ENCODE data around the gene PLD5. TPM values are rescaled to one million over a fixed set of nuclear protein-coding genes. Genes with fewer than 3 reads are reported as not detected.
"Not testable (repeated sequence)": the region's sequence is repeated elsewhere in the genome, so short reads cannot be mapped to it uniquely, and the experiment has no call there.

PLD5 gene
- total and polyA plus RNA-seq, 7 experiments from 2014 or later, result not detected

- peaks cover 0 to 22% (median 11%) of the 10 kb centered on the region in 5 donors for H3K27me3 Mint-ChIP-seq
- H3K4me3 Mint-ChIP-seq, result no peak overlapping the region
- H3K4me3 ChIP-seq (ENCODE audit: low read length), result no peak overlapping the region
- no peaks in the 10 kb centered on the region for H3K4me1 ChIP-seq (ENCODE audit: control insufficient read depth in 2 of 2, insufficient read depth in 2 of 2, low read length in 2 of 2)
- H3K36me3 ChIP-seq (ENCODE audit: control insufficient read depth in 2 of 3, insufficient read depth in 3 of 3, low read length in 3 of 3), result no peaks in the 10 kb centered on the region
- no peak for ATAC-seq
- intact Hi-C loops (cut with micrococcal nuclease), result no loop called here
- H3K36me3 Mint-ChIP-seq, result no peaks in the 10 kb centered on the region
- H3K27ac ChIP-seq (ENCODE audit: low read depth, low read length), result no peak overlapping the region
- no peaks in the 10 kb centered on the region for H3K4me1 Mint-ChIP-seq
- peaks cover 0 to 21% (median 4%) of the 10 kb centered on the region in 11 donors for H3K9me3 Mint-ChIP-seq
- H3K9me3 ChIP-seq (ENCODE audit: control insufficient read depth in 2 of 3, low read length in 3 of 3), result peaks cover 0 to 4% (median 0%) of the 10 kb centered on the region in 3 experiments
- H3K27ac Mint-ChIP-seq, result no peak overlapping the region
- POLR2A ChIA-PET, result no interaction called here
- DNase-seq, result no peak
- no peaks in the 10 kb centered on the region for H3K27me3 ChIP-seq (ENCODE audit: control insufficient read depth in 2 of 2, insufficient read depth in 2 of 2, low read length in 2 of 2)
- CTCF ChIA-PET, result no interaction called here
These were observed 312.1 kb downstream of the PLD5 start for GRCh38 chr1:242212401-242212800.

DNA sequence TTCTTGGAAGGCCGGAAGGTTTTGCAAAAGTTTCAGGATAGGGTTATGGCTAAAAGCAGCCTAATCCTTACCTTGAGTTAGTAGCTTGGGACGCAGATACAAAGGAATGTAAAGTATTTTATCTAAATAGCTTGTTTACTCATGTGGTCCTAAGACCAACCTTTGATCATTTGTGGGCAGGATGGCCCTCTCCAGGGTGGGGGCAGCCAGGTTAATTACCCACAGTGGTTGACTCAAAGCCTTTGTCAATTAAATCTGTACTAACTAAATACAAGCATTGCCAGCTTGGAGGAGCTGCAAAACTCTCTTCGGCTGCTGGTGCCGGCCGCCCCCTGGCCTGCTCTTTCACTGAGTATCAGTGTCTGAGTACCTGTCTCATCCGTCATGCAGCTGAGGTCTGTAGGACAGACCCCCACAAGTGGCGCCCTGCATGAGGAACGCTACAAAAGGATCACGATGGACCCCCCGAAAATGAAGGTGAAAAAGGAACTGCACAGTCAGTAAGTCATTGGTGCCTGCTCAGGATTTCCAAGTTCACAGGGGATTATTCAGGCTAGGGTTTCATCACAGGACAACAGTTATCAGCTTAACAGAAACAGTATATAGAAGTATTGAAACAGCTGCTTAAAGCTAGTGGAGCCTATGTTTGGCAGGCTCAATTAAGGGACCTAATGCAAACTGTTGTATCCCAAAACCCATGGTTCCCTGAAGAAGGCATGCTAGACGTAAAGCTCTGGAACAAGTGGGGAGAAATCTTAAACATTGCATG lies 313.1 kb downstream of the PLD5 start:
- Mint-ChIP-seq H3K4me1 (no peaks in the 10 kb centered on the region), H3K27me3 (peaks cover 0 to 26% (median 13%) of the 10 kb centered on the region in 5 donors), H3K9me3 (peaks cover 0 to 12% (median 4%) of the 10 kb centered on the region in 11 donors), H3K4me3 (no peak overlapping the region), H3K27ac (no peak overlapping the region), H3K36me3 (no peaks in the 10 kb centered on the region)
- ChIA-PET CTCF (no interaction called here), POLR2A (no interaction called here)
- no peaks in the 10 kb centered on the region for H3K36me3 ChIP-seq (ENCODE audit: control insufficient read depth in 2 of 3, insufficient read depth in 3 of 3, low read length in 3 of 3)
- DNase-seq (no peak), ATAC-seq (no peak)
- H3K9me3 ChIP-seq (ENCODE audit: control insufficient read depth in 2 of 3, low read length in 3 of 3), result peaks cover 0 to 1% (median 0%) of the 10 kb centered on the region in 3 experiments
- no peaks in the 10 kb centered on the region for H3K27me3 ChIP-seq (ENCODE audit: control insufficient read depth in 2 of 2, insufficient read depth in 2 of 2, low read length in 2 of 2)
- intact Hi-C loops (cut with micrococcal nuclease), result no loop called here
- H3K4me3 ChIP-seq (ENCODE audit: low read length), result no peak overlapping the region
- H3K27ac ChIP-seq (ENCODE audit: low read depth, low read length), result no peak overlapping the region
- no peaks in the 10 kb centered on the region for H3K4me1 ChIP-seq (ENCODE audit: control insufficient read depth in 2 of 2, insufficient read depth in 2 of 2, low read length in 2 of 2)

GRCh38 chr1:242210316-242210715 lies 314.2 kb downstream of the PLD5 start:
- H3K4me1 Mint-ChIP-seq; ATAC-seq; DNase-seq; H3K9me3 ChIP-seq (ENCODE audit: control insufficient read depth in 2 of 3, low read length in 3 of 3); H3K4me3 Mint-ChIP-seq; H3K27ac ChIP-seq (ENCODE audit: low read depth, low read length); intact Hi-C loops (cut with micrococcal nuclease); CTCF ChIA-PET; H3K27me3 ChIP-seq (ENCODE audit: control insufficient read depth in 2 of 2, insufficient read depth in 2 of 2, low read length in 2 of 2); POLR2A ChIA-PET; H3K4me1 ChIP-seq (ENCODE audit: control insufficient read depth in 2 of 2, insufficient read depth in 2 of 2, low read length in 2 of 2); H3K36me3 ChIP-seq (ENCODE audit: control insufficient read depth in 2 of 3, insufficient read depth in 3 of 3, low read length in 3 of 3); H3K27ac Mint-ChIP-seq; H3K4me3 ChIP-seq (ENCODE audit: low read length); H3K36me3 Mint-ChIP-seq: not testable (repeated sequence)
- H3K27me3 Mint-ChIP-seq, result peaks cover 0 to 26% (median 13%) of the 10 kb centered on the region in 5 donors
- H3K9me3 Mint-ChIP-seq, result peaks cover 0 to 12% (median under 1%) of the 10 kb centered on the region in 11 donors

DNA sequence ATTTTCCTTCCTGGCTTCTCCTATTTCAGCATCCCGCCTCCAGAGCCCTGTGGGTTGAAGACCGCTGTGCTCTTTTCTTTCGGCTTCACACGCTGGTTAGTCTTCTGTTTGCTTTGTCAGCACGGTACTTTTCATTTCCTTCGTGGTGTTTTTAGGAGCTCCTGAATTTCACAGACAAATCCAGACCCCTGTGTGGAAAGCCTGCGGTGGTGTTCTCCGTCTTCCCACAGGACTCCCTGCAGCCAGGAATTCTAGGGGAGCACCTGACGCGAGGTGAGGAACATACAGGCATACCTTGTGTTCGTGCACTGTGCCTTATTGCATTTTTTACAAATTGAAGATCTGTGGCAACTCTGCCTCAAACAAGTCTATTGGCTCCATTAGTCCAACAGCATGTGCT lies 315.4 kb downstream of the PLD5 start:
- ChIA-PET CTCF (no interaction called here), POLR2A (no interaction called here)
- DNase-seq, result no peak
- Histone ChIP-seq H3K4me3 (ENCODE audit: low read length) (no peak overlapping the region), H3K9me3 (ENCODE audit: control insufficient read depth in 2 of 3, low read length in 3 of 3) (no peaks in the 10 kb centered on the region), H3K27ac (ENCODE audit: low read depth, low read length) (no peak overlapping the region), H3K36me3 (ENCODE audit: control insufficient read depth in 2 of 3, insufficient read depth in 3 of 3, low read length in 3 of 3) (no peaks in the 10 kb centered on the region), H3K4me1 (ENCODE audit: control insufficient read depth in 2 of 2, insufficient read depth in 2 of 2, low read length in 2 of 2) (no peaks in the 10 kb centered on the region), H3K27me3 (ENCODE audit: control insufficient read depth in 2 of 2, insufficient read depth in 2 of 2, low read length in 2 of 2) (no peaks in the 10 kb centered on the region)
- Mint-ChIP-seq H3K4me3 (no peak overlapping the region), H3K36me3 (no peaks in the 10 kb centered on the region), H3K27ac (no peak overlapping the region), H3K4me1 (no peaks in the 10 kb centered on the region), H3K9me3 (peaks cover 0 to 8% (median 0%) of the 10 kb centered on the region in 11 donors), H3K27me3 (peaks cover 0 to 24% (median 11%) of the 10 kb centered on the region in 5 donors)
- intact Hi-C loops (cut with micrococcal nuclease), result no loop called here
- no peak for ATAC-seq

- ChIA-PET CTCF (no interaction called here), POLR2A (no interaction called here)
- H3K4me3 ChIP-seq (ENCODE audit: low read length), result no peak overlapping the region
- no peaks in the 10 kb centered on the region for H3K4me1 Mint-ChIP-seq
- H3K27me3 Mint-ChIP-seq, result peaks cover 0 to 21% (median 7%) of the 10 kb centered on the region in 5 donors
- H3K27ac ChIP-seq (ENCODE audit: low read depth, low read length), result no peak overlapping the region
- H3K9me3 Mint-ChIP-seq, result peaks cover 0 to 4% (median 1%) of the 10 kb centered on the region in 11 donors
- intact Hi-C loops (cut with micrococcal nuclease), result no loop called here
- ATAC-seq, result no peak
- H3K36me3 ChIP-seq (ENCODE audit: control insufficient read depth in 2 of 3, insufficient read depth in 3 of 3, low read length in 3 of 3), result no peaks in the 10 kb centered on the region
- no peaks in the 10 kb centered on the region for H3K27me3 ChIP-seq (ENCODE audit: control insufficient read depth in 2 of 2, insufficient read depth in 2 of 2, low read length in 2 of 2)
- H3K4me3 Mint-ChIP-seq, result no peak overlapping the region
- no peak overlapping the region for H3K27ac Mint-ChIP-seq
- H3K4me1 ChIP-seq (ENCODE audit: control insufficient read depth in 2 of 2, insufficient read depth in 2 of 2, low read length in 2 of 2), result no peaks in the 10 kb centered on the region
- no peaks in the 10 kb centered on the region for H3K9me3 ChIP-seq (ENCODE audit: control insufficient read depth in 2 of 3, low read length in 3 of 3)
- H3K36me3 Mint-ChIP-seq, result no peaks in the 10 kb centered on the region
- no peak for DNase-seq
These were observed 316.5 kb downstream of the PLD5 start for GRCh38 chr1:242208021-242208420.

GRCh38 chr1:242206994-242207393 lies 317.5 kb downstream of the PLD5 start:
- Histone ChIP-seq H3K27me3 (ENCODE audit: control insufficient read depth in 2 of 2, insufficient read depth in 2 of 2, low read length in 2 of 2) (no peaks in the 10 kb centered on the region), H3K9me3 (ENCODE audit: control insufficient read depth in 2 of 3, low read length in 3 of 3) (no peaks in the 10 kb centered on the region), H3K36me3 (ENCODE audit: control insufficient read depth in 2 of 3, insufficient read depth in 3 of 3, low read length in 3 of 3) (no peaks in the 10 kb centered on the region), H3K27ac (ENCODE audit: low read depth, low read length) (no peak overlapping the region), H3K4me1 (ENCODE audit: control insufficient read depth in 2 of 2, insufficient read depth in 2 of 2, low read length in 2 of 2) (no peaks in the 10 kb centered on the region), H3K4me3 (ENCODE audit: low read length) (no peak overlapping the region)
- Mint-ChIP-seq H3K9me3 (peaks cover 0 to 4% (median 1%) of the 10 kb centered on the region in 11 donors), H3K4me1 (no peaks in the 10 kb centered on the region), H3K27ac (no peak overlapping the region), H3K36me3 (no peaks in the 10 kb centered on the region), H3K27me3 (peaks cover 0 to 15% (median 7%) of the 10 kb centered on the region in 5 donors), H3K4me3 (no peak overlapping the region)
- intact Hi-C loops (cut with micrococcal nuclease), result no loop called here
- no peak for DNase-seq
- CTCF ChIA-PET, result no interaction called here
- POLR2A ChIA-PET, result no interaction called here
- ATAC-seq, result no peak
